Kidney (tissue), 14 donors: ENCODE measurements around the gene UBE2J2. TPM values are rescaled to one million over a fixed set of nuclear protein-coding genes. Genes with fewer than 3 reads are reported as not detected.

Experiments
- DNase-seq, 5 donors: peaks; one replicate each; pipeline ENCODE4 v3.0.0-alpha.2; 2013 to 2020
- FAIRE-seq: peaks from 2 replicates; lab custom pipeline; 2012; peaks lifted over from hg19 to GRCh38; lab: Jason Lieb, UNC
- H3K27ac ChIP-seq, 2 donors: one replicate each; pipeline ENCODE4 v1.7.0; 2013; ENCODE audit warnings: low read depth in 2 of 2, low read length in 2 of 2, inconsistent platforms in 1 of 2
- H3K27me3 ChIP-seq: one replicate; pipeline ENCODE4 v1.7.1; 2013; ENCODE audit warnings: low read length, inconsistent platforms; ENCODE audit not compliant: control insufficient read depth, insufficient read depth
- H3K36me3 ChIP-seq, 3 donors: one replicate each; pipeline versions ENCODE4 v1.7.0 to v1.7.1; 2013; ENCODE audit warnings: low read length in 3 of 3, control low read depth in 1 of 3, inconsistent platforms in 1 of 3; ENCODE audit not compliant: insufficient read depth in 3 of 3, control insufficient read depth in 2 of 3
- H3K4me1 ChIP-seq, 3 donors: one replicate each; pipeline versions ENCODE4 v1.7.0 to v1.7.1; 2013; ENCODE audit warnings: low read length in 3 of 3, inconsistent platforms in 1 of 3, low read depth in 1 of 3; ENCODE audit not compliant: control insufficient read depth in 2 of 3, insufficient read depth in 2 of 3
- H3K4me3 ChIP-seq, 3 donors: one replicate each; pipeline versions ENCODE4 v1.7.0 to v1.8.1; 2013; ENCODE audit warnings: low read length in 3 of 3, control low read depth in 1 of 3, inconsistent platforms in 1 of 3
- H3K9ac ChIP-seq, 3 donors: one replicate each; pipeline versions ENCODE4 v1.7.0 to v1.7.1; 2013; ENCODE audit warnings: low read length in 3 of 3, control low read depth in 1 of 3, inconsistent platforms in 1 of 3
- H3K9me3 ChIP-seq, 3 donors: one replicate each; pipeline versions ENCODE4 v1.7.0 to v1.7.1; 2013; ENCODE audit warnings: low read length in 3 of 3, control low read depth in 1 of 3, inconsistent platforms in 1 of 3; ENCODE audit not compliant: control insufficient read depth in 2 of 3, insufficient read depth in 1 of 3
- CTCF ChIP-seq: IDR thresholded peaks from 3 replicates; pipeline ENCODE4 v1.5.1; 2012; ENCODE audit warnings: mild to moderate bottlenecking, moderate library complexity, borderline replicate concordance; ENCODE audit not compliant: insufficient read depth; ENCODE audit errors: extremely low read depth
- intact Hi-C: fragments of 100-400 bp; cut with DNase I; formaldehyde crosslinking; loops from one replicate; pipeline ENCODE4 v1.11.1; 2022
- polyA plus RNA-seq: library from polyadenylated mRNA; stranded (reverse); fragments of 350-450 nt; fragmentation: Illumina TruSeq; extraction: RNeasy Lipid Tissue Mini Kit (QIAGEN cat#74804); gene quantifications from one replicate; pipeline ENCODE4 v1.2.3, GENCODE V29; 2014; ENCODE audit warnings: low read depth, low replicate concordance; ENCODE audit not compliant: insufficient read depth
- total RNA-seq: library from RNA; stranded (reverse); fragmentation: NEBNext Ultra II Directional; extraction: Animal tissue kit (Norgen Biotek cat#: 25700); gene quantifications from one replicate; pipeline ENCODE4 v1.2.1, GENCODE V29; 2021
- donor health status: control.
- donor health status: control.
- donor health status: control.
- donor health status: control.
- donor health status: control.
- donor health status: DM: yes; HTN: yes; CAD: no.
- donor health status: Normal renal cell carcinoma (clear cell type).

The UBE2J2 gene
- total and polyA plus RNA-seq, 2 donors from 2014 or later, result 56.6 to 57.4 TPM

DNA sequence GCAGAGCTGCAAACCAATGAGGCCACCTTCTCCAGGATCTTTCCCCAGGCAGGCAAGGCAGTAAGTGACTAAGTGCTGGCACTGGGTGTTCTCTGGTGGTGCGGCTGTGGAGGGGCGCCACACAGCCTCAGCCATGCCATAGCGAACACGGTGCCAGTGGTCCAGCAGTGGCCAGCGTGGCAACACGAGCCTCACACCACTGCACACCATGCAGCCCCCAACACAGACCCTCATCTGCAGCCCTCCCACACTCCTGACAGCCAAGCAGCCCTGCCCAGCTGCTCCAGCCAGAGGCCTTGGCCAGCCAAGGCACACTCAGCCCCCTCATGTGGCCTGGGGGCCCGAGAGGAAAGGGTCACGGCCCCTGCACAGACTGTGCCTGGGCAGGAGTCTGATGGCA, 47.8 kb upstream of the UBE2J2 start:
- H3K36me3 ChIP-seq, result no peaks in the 10 kb centered on the region
- H3K4me3 ChIP-seq, result no peak overlapping the region
- FAIRE-seq (no peak), DNase-seq (no peak)
- peaks cover 0 to 17% (median 11%) of the 10 kb centered on the region in 3 donors for H3K4me1 ChIP-seq
- H3K9me3 ChIP-seq, result no peaks in the 10 kb centered on the region
- no peak overlapping the region for H3K9ac ChIP-seq
- no peak overlapping the region for H3K27ac ChIP-seq
- no peaks in the 10 kb centered on the region for H3K27me3 ChIP-seq
- no peak for TF ChIP-seq CTCF
- intact Hi-C loops, result no loop called here

DNA sequence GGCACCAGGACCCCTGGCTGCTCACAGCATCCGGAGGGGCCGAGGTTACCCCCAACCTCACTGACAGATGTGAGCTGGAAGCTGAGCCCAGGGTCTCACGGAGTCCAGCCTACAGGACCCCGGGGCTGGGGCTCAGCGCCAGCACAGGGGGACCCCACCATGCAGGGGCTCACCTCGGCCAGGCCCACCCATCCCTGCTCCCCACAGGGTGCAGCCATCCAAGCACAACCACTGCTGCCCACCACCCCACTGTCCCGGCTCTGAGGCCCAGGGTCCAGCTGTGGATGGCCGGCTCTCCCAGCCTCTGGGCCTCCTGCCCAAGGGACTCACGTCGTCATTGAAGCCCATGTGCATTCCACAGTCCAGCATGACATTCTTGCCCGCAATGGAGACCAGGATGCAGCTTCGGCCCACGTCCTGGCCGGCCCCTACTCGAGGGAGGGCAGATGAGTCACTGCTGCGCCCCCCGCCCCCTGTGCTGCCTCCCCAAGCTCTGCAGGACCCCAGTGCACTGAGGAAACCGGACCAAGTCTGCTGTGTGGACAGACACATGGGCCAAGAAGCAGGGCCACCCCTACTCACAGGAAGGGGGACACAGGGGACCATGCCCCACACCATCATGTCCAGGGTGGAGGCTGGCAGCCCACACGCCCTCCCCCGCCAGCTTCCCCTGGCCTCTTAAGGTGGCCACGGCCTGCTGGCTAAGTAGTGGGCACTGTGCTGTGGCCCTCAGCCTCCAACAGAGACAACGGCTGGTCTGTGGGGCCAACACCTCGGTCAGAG, 47.2 kb upstream of the UBE2J2 start:
- H3K9me3 ChIP-seq, result no peaks in the 10 kb centered on the region
- H3K36me3 ChIP-seq, result no peaks in the 10 kb centered on the region
- intact Hi-C loops, result no loop called here
- no peak for TF ChIP-seq CTCF
- no peak overlapping the region for H3K4me3 ChIP-seq
- FAIRE-seq, result no peak
- no peak overlapping the region for H3K27ac ChIP-seq
- H3K9ac ChIP-seq, result no peak overlapping the region
- H3K27me3 ChIP-seq, result no peaks in the 10 kb centered on the region
- DNase-seq, result no peak
- H3K4me1 ChIP-seq, result peaks cover 0 to 11% (median 10%) of the 10 kb centered on the region in 3 donors

- FAIRE-seq (no peak), DNase-seq (no peak)
- Histone ChIP-seq H3K9me3 (no peaks in the 10 kb centered on the region), H3K27me3 (no peaks in the 10 kb centered on the region), H3K36me3 (peaks cover 0 to 3% (median 3%) of the 10 kb centered on the region in 3 donors), H3K4me1 (peaks cover 0 to 5% (median 3%) of the 10 kb centered on the region in 3 donors), H3K4me3 (no peak overlapping the region), H3K27ac (no peak overlapping the region), H3K9ac (no peak overlapping the region)
- TF ChIP-seq CTCF, result no peak
- intact Hi-C loops, result no loop called here
Observed at GRCh38 chr1:1319646-1319941, 45.9 kb upstream of the UBE2J2 start.
